HK-2 (cell line): ENCODE data around the gene ASGR2.
"Not testable (repeated sequence)": the region's sequence is repeated elsewhere in the genome, so short reads cannot be mapped to it uniquely, and the experiment has no call there.

ENCODE experiments used
- DNase-seq: peaks from one replicate; pipeline ENCODE4 v3.0.0-alpha.2; 2018; ENCODE audit not compliant: unreplicated experiment

Gene ASGR2

GRCh38 chr17:7114241-7114874 lies at the start of gene ASGR2:
ASGR2 (minus strand) TSS chr17:7114822; CDS start chr17:7114240, 582 bp downstream.
- DNase-seq = no peak

GRCh38 chr17:7159571-7159970 lies 44.9 kb upstream of the ASGR2 start:
- not testable (repeated sequence) for DNase-seq

- DNase-seq = not testable (repeated sequence)
Observed at GRCh38 chr17:7158424-7158823, 43.8 kb upstream of the ASGR2 start.

GRCh38 chr17:7156342-7156940 lies 41.8 kb upstream of the ASGR2 start:
- DNase-seq = no peak

- DNase-seq = no peak
Observed at GRCh38 chr17:7147772-7148171, 33.1 kb upstream of the ASGR2 start.

GRCh38 chr17:7146115-7146514 lies 31.5 kb upstream of the ASGR2 start:
- DNase-seq = no peak

GRCh38 chr17:7144213-7144612 lies 29.6 kb upstream of the ASGR2 start:
- no peak for DNase-seq

GRCh38 chr17:7141824-7142223 lies 27.2 kb upstream of the ASGR2 start:
- no peak for DNase-seq

- no peak for DNase-seq
Observed at GRCh38 chr17:7139400-7139799, 24.8 kb upstream of the ASGR2 start.

- DNase-seq = no peak
Observed at GRCh38 chr17:7138800-7139381, 24.3 kb upstream of the ASGR2 start.

GRCh38 chr17:7137171-7137943 lies 22.7 kb upstream of the ASGR2 start:
- no peak for DNase-seq

GRCh38 chr17:7136266-7136877 lies 21.8 kb upstream of the ASGR2 start:
- peak; percentile 56 for DNase-seq

- no peak for DNase-seq
Observed at GRCh38 chr17:7133916-7134315, 19.3 kb upstream of the ASGR2 start.

GRCh38 chr17:7133424-7133823 lies 18.8 kb upstream of the ASGR2 start:
- DNase-seq = no peak

GRCh38 chr17:7132511-7133094 lies 18.0 kb upstream of the ASGR2 start:
- no peak for DNase-seq

GRCh38 chr17:7131423-7131791 lies 16.8 kb upstream of the ASGR2 start:
- DNase-seq = no peak

GRCh38 chr17:7130621-7131422 lies 16.2 kb upstream of the ASGR2 start:
- DNase-seq = no peak

GRCh38 chr17:7129311-7129710 lies 14.7 kb upstream of the ASGR2 start:
- DNase-seq = no peak

- no peak for DNase-seq
Observed at GRCh38 chr17:7128160-7128559, 13.5 kb upstream of the ASGR2 start.

- DNase-seq = not testable (repeated sequence)
Observed at GRCh38 chr17:7127501-7127900, 12.9 kb upstream of the ASGR2 start.

GRCh38 chr17:7126386-7126785 lies 11.8 kb upstream of the ASGR2 start:
- DNase-seq = not testable (repeated sequence)
